ENCODE results near the gene AGAP2.
"Not testable (repeated sequence)": the region's sequence is repeated elsewhere in the genome, so short reads cannot be mapped to it uniquely, and the experiment has no call there.

Gene AGAP2

DNA sequence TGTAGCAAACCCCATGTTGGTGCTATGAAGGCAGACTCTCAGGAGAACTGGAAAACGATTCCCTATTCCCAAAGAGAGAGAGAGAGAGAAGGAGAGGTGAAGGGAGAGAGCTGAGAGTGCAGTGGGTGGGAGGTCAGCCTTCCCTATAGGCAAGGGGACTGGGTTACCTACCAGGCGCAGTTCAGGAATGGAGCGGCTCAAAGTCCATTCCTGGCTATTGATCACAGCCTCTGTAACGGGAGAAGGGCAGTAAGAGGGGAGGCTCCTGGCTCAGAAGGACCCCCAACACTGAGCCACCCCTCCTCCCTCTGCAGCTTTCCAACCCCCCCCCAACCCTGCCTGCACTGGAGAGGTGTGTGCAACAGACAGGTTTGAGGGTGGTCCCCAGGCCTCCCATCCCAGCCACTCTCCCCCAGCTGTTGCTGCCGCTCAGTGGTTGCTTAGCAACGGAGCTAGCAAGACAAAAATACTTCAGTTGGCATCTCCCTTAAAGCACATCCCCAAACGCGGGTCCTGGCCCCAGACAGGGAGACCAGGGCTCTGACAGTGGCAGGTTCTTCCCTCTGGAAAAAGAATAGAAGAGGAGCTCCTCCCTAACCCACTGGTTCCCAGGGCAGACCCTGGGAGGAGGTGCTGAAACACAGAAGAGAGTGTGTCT, 3.2 kb downstream of the AGAP2 start:
- no peak for DNase-seq

DNA sequence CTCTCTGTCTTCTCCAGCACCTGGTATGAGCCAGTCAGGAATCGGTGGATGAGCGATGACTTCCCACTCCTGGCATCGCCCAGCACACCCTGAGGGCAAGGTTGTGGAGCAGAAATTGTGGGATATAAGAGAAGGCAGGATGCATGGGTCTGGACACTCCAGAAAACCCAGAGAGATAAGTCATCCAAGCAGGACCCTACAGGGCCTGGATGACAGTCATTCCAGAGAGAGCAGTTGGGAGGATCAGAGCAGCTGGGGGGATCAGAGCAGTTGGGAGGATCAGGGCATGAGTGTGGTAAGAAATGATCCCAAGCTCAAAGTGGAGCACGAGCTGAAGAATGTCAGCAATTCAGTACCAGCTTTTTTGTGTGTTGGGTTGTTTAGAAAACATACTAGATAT, 4.0 kb downstream of the AGAP2 start:
- no peak for DNase-seq

DNA sequence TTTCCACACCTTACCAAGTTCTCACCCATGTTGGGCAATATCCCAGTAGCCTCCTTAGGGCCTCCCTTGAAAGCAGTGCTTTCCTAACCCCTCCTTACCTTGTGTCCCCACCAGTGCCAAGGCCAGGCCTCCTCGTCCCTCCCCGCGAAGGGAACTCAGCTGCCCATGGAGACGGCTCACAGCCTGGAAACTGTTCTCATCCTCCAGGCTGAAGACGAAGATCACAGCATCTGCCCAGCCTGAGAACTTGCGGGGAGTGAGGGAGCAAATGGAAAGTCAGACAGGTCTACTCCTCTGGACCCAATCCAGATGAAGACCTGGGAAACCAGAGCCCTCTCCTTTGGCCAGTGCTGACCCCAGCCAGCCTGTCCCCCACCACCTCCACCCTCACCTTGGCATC, 4.6 kb downstream of the AGAP2 start:
- no peak for DNase-seq

DNA sequence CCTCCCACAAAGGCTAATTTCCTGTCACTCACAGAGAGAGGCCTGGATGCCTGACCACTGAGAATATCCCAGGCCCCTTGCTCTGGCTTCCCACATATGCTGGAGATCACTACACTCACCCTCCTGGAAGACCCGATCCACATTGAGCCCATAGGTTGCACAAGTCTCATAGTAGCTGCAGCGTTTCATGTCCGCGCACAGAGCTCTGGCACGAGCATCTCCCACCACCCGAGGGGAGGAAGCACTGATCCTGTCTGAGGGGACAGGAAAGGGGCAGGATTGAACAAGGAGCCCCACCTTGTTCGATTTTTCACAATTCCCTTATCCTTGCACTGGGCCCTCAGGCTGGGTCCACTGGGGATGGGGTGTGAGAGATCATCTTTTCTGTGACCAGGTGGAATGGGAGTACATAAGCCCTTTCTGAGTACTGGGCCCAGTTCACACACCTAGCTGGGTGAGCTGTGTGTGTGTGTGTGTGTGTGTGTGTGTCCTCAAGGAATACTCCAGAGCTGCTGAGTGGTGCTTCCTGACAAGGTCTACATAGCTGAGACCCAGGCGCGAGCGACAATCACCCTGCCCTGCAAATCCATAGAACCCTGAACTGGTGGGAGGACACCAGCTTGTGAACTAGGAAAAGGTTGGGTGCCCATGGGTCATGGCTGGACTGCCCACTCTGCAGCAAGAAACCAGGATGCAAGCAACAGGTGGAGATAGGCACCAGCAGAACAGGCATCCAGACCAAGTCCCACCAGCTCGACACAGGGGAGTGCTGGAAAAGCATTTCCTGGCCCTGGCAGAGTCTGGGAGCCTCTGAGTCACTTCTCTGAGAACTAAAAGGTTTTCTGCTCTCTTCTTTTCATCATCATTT, 5.6 kb downstream of the AGAP2 start:
- no peak for DNase-seq

DNA sequence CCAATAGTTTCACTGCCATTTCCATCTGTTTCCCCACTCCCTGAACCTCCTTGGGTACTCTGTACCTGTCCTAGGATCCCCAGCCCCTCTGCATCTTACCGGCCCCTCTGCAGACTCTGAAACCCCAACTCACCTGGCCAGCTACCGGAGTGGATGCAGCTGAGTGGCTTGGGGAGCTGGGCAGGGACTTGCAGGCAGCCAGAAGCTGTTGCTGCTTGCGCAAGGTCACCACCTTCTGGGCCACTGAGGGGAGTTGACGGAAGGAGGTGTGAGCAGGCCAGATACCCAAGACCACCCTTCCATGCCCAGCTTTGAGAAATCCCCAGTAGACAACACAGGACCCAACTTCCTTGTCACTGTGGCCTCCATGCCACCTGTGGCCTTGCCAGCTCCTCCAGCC, 6.3 kb downstream of the AGAP2 start:
- no peak for DNase-seq

DNA sequence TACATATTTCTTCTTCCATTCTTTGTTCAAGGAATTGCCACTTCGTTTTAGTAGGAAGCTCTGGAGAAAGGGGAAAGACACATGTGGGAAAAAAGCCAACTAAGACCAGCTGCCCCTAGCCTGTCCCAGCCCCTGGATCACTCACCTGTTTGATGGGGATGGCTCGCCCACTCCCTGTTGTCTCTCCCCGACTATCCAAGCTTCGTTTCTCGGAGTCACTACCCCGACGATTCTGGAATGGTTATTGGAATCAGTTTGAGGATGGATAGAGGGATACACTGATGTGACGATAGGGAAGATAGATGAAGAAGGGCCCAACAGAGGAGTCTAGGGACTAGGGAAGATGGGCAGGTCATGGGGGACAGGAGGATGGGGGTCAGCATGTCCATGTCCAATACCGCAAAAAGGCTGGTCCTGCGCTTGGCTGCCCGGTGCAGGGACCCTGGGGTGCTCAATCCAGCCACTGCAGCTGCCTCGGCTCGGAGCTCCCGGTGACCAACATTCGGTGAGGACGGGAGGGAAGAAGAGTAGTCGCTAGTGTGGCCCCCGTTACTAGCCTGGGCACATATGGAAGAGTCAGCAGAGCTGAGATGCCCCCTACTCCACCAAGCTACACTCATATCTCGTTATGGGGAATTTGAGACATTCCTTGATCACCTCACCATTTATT, 7.0 kb downstream of the AGAP2 start:
- no peak for DNase-seq

DNA sequence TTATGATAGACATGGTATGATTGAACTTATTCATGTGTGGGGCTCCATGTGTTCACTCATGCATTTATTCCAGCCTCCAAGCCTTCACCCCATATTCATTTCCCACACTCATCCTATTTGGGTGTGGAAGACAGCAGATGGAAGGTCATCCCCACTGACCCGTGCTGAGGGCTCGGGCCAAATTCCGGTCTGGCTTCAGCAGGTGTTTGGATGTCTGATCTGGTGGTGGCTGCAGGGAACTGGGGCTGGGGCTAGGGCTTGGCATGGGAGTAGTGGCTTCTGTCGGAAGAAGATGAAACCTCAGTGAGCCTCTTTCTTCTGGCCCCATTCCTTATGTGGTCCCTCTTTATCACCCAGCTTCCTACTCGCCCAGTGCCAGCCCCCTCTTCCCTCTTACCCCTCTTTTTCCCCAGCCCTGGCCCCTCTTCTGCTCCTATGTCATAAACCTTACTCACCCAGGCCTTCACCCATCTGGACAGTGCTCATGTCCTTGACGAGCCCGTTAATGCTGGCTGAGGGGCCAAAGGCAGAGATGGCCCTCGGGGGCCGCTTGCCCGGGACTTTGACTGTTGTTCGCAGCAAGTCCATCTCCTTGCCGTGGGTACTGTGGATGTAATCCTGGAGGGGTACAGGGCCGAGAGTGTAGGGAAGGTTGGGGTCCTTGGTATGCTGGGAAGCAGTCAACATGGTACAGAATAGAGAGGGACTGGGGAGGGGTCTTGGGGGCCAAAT, 8.0 kb downstream of the AGAP2 start:
- no peak for DNase-seq

DNA sequence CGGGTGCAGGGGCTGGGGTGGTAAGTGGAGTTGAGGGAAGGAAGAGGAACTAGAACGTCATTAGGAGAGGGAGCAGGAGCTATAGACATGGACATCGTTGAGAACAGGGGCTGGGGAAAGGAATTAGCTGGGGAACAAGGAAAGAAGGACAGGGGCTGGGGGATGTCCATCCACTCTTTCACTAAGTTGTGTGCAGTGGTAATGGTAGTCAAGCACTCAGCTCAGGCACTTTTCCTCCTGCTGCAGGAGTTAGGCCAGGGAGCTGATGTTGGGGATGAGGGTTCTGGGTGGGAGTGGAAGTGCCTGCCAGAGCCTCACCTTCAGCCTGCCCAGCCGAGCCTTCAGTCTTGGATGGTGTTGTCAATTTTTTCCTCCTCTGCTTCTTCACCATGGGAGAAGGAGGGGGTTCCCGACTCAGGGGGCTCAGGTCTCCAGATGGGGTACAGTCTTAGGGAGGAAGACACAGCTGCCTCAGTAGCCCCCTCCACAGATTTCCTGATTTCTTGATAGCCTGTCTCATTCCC, 9.2 kb downstream of the AGAP2 start:
- DNase-seq, result no peak

DNA sequence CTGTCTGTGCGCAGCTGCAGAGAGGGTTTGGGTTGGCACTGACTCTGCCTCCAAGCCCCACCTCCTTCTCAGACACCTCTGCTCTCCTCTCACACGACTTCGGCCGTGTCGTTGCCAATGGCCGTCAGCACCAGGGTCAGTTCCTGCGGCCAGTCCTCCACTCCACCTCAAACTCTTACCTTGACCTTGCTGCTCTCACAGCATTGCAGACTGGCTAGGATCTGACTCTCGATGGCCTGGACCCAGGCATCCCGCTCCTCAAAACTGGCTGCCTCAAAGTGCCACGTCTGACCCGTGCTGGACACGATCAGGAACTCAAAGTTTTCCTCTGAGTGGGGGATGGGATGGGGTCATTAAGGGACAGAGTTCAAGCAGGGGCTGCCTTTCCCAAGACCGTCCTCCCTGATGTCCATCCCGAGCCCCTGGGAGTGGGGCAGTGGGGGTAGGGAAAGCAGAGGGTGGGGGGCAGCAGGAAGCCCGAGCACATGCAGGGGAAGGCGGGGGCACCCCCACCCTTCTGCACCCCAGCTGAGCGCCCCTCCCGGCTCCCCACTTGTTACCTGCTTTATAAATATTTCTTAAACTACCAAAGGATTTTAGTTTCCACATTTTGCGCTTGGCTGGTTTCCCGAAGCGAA, 10.7 kb downstream of the AGAP2 start:
- no peak for DNase-seq

DNA sequence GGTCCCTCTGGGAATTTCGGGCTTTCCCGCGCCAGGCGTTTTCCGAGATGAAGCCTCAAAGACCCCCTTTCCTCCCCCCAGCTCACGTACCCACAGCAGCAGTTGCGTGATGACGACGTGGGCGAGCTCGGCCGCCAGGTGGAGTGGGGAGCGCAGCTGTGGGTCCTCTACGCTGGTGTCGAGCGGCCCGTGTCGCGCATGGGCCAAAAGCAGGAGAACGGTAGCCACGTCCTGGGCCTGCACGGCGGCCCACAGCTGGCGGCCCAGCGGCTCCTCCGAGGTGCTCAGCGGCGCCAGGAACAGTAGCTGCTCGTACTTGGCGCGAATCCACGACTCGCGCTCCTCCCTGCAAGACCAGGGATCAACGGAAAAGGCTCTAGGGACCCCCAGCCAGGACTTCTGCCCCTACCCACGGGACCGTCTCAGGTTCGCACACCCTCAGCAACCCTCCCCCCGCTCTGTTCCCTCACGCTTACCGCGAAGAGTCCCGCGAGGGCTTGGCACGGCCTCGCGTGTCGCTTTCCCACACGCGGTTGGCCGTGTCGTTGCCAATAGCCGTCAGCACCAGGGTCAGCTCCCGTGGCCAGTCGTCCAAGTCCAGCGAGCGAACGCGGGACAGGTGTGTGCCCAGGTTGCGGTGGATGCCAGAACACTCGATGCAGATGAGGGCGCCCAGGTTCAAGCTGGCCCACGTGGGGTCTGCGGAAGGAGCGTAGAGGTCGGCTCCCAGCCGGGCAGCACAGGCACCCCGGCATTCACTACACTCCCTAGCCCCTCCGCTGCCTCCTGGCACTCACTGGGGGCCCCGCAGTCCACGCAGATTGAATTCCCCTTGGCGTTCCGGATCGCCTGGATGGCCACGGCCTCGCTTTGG, 11.4 kb downstream of the AGAP2 start:
- DNase-seq, result no peak

DNA sequence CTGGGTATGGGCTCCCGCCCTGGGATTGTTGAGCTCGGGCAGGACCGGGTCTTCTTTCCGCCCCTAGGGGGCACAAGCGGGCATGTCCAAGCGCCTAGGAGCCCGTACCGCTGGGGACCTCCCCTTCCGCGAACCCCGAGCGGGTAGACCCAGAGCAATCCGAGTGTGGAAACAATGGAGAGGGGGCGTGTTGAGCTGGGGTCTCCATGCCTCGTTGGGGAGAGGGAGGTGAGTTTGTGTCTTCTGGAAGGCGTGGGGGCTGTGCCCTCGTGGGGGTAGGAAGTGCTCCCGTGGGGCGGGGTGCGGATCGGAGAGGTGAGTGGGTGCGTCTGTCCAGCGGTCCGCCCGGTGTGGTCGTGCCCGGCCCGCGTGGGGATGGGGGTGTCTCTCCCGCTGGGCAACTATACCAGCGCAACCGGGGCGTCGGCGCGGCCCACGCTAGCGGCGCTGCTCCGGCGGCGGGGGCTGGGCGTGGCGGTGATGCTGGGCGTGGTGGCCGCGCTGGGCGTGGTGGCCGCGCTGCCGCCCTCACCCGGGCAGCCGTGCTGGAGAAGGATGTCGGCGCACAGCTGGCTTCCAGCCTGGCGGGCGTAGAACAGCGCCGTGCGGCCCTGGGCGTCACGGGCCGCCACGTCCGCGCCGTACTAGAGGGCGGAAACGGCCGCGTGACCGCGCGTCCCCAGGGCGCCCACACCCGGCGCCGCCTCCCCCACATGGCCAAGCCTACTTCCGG, 12.2 kb downstream of the AGAP2 start:
- DNase-seq, result peak; percentile 19

DNA sequence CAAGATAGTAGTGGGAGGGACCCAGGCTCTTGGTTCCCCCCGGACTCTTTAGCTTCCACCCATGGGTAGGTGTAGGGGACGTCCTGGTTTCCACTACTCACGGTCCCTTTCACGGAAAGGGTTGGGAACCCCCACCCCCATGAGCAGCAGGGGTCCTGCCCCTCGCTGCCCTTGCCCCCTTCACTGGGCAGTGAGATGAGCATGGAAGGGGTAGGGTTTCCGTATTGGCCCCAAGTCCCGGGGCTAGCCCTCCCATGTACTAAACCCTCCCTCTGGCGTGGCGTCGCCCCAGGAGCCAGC, 12.7 kb downstream of the AGAP2 start:
- no peak for DNase-seq

DNA sequence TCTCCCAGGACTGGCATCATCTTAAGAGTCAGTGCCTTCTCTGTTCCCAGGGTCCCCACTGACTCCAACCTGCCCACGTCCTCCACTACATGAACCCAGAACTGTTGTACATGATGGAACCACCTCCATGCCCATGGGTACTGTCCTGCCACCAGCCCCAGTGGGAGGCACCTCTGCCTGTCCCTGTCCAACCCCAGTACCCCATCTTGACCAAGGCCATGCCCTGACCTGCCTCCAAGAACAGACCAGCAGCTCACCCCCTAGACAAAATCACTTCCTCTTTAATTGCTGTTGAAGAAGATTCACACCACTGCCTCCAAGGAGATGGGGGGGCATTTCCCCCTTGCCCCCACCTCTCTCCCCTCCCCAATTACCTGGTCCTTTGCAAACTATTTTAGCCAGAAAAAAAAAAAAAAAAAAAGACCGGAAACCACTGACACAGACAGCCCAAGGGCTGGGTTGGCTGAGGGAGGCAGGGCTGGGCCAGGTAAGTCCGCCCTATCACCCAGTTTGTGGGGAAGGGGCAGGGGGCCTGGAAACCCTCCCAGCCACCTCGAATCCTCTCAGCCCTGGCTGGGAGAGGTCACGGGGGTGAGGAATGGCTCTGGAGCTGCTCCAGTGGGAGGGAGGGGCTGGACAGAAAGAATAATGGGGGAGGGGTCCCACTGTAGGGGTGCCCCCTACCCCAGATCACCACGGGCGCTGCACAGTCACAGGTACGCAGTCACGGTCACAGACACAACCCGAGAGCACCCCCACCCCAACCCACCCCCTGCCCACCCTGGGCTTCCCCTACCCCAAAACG, 13.4 kb downstream of the AGAP2 start:
- DNase-seq, result no peak

DNA sequence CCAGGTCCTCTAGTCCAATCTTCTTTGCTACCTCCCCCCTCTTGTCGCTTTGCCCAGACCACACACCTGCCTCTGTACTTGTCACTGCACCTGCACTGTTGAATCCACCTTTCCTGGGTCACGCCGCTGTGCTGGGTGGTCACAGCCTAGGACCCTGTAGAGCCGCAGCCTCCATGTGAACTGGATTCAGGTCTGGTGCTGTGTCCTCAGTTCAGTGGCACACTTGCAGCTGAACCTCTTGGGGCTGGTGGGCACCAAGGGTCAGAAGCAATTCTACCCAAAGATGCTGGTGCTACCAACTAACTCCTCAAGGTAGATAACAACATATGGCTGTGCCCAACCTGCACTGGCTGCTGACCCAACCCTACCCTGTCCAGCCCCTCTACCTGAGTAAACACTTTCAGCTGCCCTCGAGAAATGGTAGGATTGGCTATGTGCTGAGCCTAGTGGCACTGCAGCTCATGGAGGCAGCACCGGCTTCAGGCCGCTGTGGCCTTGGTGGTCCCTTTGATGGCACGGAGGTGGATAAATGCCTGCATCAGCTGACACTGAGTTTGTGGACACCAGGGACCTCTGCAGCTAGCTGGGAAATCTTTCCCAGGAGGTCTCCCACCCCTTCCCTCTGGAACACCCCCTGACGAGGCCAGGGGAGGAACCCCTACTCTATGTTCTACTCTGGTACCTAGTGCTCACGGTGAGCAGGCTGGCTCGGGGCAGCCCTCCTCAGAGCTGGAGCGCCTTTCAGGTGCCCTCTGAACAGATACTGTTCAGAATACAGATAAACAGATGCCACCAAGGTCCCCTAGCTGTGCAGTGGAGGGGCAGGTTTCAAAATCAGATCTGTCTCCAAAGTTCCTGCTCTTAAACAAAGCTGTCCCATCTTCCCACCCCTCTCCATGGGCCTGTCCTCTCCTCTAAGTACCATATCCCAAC, 14.3 kb downstream of the AGAP2 start:
- no peak for DNase-seq

DNA sequence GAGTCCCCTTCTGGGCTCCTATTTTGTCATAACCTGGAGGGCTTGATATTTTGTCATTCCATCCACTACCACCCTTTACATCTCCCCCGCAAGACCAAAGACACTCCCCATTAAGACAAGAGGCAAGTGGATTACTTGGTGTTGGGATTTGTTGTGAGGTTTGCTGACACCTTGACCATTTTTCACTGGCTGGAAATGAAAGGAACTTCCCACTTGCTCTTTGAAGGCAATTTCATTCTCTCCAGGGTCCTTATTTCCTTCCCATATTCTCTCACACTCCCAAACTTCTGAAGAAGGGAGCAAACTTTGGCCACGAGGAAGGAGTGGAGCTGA, 14.9 kb downstream of the AGAP2 start:
- no peak for DNase-seq

DNA sequence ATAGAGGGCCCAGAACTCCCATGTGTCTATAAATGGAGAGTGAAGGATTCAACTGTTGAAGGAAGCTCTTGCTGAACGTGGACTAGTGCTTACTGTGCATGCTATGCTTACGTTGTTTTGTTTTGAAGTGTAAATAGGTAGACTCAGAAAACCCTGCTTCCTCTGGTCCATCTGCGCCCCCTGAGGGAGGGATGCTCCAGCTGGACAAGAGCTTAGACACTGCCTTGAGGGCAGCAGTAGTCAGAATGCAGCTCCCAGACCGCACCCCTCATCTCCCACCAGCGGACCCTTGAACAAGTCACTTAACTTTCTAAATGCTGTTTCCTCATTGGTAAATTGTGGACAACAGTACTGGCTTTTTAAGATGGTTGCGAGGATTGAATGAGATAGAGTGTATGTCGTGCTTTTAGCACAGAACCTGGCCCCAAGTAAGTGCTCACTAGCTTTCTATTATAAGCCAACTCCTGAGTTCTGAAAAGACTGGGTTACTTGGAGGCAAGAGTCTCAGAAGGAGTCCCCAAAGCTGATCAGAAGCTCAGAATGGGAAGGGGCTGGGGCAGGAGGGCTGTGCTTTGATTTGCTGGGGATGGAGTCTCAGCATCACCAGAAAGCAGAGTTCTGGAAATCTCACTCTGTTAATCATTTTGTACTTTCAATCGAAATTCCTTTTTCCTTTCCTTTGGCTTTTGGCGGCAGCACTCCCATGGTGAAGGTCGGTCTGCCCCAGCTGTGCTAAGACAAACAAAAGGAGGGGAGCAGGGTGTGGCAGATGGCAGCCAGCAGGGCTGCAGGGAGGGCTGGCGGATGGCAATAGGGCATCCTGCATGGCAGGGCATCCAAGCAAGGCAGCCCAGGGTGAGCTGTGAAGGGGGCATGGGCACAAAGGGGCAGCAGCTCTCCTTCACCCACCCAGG, 15.6 kb downstream of the AGAP2 start:
- no peak for DNase-seq

DNA sequence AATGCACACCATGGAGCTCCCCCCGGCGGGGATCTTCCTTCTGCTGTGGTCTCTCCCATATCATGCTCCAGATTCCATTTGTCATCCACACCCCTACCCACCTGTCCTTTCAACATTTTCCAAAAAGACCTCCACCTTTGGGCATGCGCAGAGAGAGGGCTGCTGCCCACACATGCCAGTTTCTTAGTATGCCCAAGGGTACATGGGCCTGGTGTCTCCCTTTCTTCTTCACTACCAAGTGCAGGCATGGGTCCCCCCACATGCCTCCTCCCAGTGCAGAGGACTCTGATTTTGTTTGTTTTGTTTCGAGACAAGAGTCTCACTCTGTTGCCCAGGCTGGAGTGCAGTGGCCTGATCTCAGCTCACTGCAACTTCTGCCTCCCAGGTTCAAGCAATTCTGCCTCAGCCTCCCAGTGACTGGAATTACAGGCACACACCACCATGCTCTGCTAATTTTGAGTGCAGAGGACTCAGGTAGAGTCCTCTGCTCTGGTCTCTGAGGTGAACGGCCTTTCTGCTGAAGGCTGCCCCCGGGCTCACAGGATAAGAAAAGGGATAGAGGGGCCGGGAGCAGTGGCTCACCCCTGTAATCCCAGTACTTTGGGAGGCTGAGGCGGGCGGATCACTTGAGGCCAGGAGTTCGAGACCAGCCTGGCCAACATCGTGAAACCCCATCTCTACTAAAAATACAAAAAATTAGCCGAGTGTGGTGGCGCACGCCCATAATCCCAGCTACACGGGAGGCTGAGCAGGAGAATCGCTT, 16.5 kb downstream of the AGAP2 start:
- DNase-seq, result not testable (repeated sequence)

Measured in stimulated activated CD4-positive, alpha-beta T cell treated with anti-CD3 and anti-CD28 coated beads, Interleukin-1b, Interleukin-23, amount 100 ng/mL, for 48 hours (primary cell).